Gastrocnemius medialis (tissue), 4 donors: ENCODE data around the gene RUNX1.

Experiments used
- CTCF ChIP-seq, 5 experiments: fragments of 450-650 bp in 3 of 5; fragments of 200-600 bp in 2 of 5; sonication (generic) in 2 of 5; IDR thresholded peaks in 4 of 5; conservative IDR thresholded peaks in 1 of 5; 1 replicate in 4 of 5; 2 replicates in 1 of 5; pipeline ENCODE4 v1.5.1; 2016 to 2019; ENCODE audit warnings: antibody characterized with exemption in 5 of 5, mild to moderate bottlenecking in 3 of 5, moderate library complexity in 3 of 5
- POLR2A ChIP-seq, 2 donors: fragments of 450-650 bp; IDR thresholded peaks; one replicate each; pipeline ENCODE4 v1.6.1; 2017; ENCODE audit warnings: antibody characterized with exemption in 2 of 2, mild to moderate bottlenecking in 2 of 2, moderate library complexity in 2 of 2

DNA sequence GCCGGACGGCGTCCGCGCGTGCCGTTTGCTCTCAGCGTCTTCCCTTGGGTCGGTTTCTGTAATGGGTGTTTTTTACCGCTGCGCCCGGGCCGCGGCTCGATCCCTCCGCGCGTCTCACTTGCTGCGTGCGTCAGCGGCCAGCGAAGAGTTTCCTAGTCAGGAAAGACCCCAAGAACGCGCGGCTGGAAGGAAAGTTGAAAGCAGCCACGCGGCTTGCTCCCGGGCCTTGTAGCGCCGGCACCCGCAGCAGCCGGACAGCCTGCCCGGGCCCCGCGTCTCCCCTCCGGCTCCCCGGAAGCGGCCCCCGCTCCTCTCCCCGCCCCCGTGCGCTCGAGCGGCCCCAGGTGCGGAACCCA, 159.8 kb downstream of the RUNX1 start:
- TF ChIP-seq CTCF (IDR thresholded peaks at IDR 0.05 in 4 of 5, conservative IDR thresholded peaks at IDR 0.05 in 1 of 5) (no peak), POLR2A (IDR thresholded peaks at IDR 0.05) (no peak)
